ENCODE measurements around the gene NEDD4L.

The NEDD4L gene

DNA sequence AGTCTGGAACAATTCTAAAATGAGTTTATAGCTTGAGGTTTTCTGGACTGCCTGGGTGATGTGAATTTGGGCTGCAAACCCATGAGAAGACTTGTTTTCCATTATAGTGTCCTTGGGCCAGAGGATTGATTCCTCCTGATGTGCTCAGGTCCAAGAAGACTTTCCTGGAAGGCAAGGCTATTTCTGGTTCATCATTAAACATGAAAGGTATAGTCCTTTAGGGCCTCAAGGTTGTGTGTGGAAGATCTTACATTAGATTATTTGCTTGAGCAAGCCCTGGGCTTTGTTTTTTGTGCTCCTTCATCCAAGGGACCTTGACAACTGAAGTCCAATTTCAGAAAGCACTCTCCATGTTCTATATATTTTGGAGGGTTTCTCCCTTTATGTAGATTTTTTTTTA is 26.8 kb upstream of the NEDD4L start:
- peaks cover 12% of the 10 kb centered on the region for H3K9me3 ChIP-seq (ENCODE audit: insufficient read depth, low read length)
- H3K36me3 ChIP-seq (ENCODE audit: insufficient read depth, insufficient read length, low read length), result no peaks in the 10 kb centered on the region
- H3K4me3 ChIP-seq (ENCODE audit: insufficient read length, low read depth), result no peak overlapping the region
- H3K27me3 ChIP-seq (ENCODE audit: insufficient read depth, insufficient read length), result no peaks in the 10 kb centered on the region
- TF ChIP-seq ZNF274 (IDR thresholded peaks at IDR 0.05; ENCODE audit: low read depth, low read length), result no peak
- no peak for TF ChIP-seq SUZ12 (IDR thresholded peaks at IDR 0.05; ENCODE audit: extremely low read depth, insufficient read depth, insufficient read length)
- no peak for TF ChIP-seq YY1 (IDR thresholded peaks at IDR 0.05; ENCODE audit: insufficient read depth, insufficient read length)
- no peak overlapping the region for H3K9ac ChIP-seq (ENCODE audit: insufficient read length, low read depth)
- peaks cover 2% of the 10 kb centered on the region for H3K4me1 ChIP-seq (ENCODE audit: insufficient read depth, insufficient read length)
- DNase-seq (ENCODE audit: low read depth, low spot score), result no peak

DNA sequence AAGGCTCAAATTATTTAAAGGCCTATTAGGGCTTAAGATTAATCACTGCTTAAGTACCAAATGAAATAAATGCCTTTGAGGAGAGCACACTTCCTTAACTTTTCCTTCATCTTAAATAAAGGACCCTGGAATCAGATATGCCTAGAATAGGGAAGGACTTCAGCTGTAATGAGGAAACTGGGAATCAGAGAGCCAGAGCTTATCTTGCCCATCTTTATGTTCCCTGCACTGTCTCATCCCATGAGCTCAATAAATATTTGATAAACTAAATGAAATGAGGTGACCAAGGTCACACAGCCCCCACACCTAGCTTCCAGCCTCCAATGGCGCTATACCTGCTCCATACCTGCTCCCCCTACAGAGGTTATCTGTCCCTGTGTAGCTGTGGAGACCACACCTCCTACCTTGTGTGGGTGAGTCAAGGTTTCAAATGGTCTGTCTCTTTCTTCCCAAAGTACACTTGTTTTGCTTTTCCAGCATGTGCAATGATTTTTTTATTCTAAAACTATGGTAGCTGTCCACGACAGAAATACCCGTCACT is 23.4 kb upstream of the NEDD4L start:
- H3K4me1 ChIP-seq (ENCODE audit: insufficient read depth, insufficient read length), result no peaks in the 10 kb centered on the region
- H3K4me3 ChIP-seq (ENCODE audit: insufficient read length, low read depth), result no peak overlapping the region
- H3K27me3 ChIP-seq (ENCODE audit: insufficient read depth, insufficient read length), result no peaks in the 10 kb centered on the region
- H3K9me3 ChIP-seq (ENCODE audit: insufficient read depth, low read length), result peaks cover 11% of the 10 kb centered on the region
- H3K36me3 ChIP-seq (ENCODE audit: insufficient read depth, insufficient read length, low read length), result no peaks in the 10 kb centered on the region
- TF ChIP-seq SUZ12 (IDR thresholded peaks at IDR 0.05; ENCODE audit: extremely low read depth, insufficient read depth, insufficient read length) (no peak), ZNF274 (IDR thresholded peaks at IDR 0.05; ENCODE audit: low read depth, low read length) (no peak), YY1 (IDR thresholded peaks at IDR 0.05; ENCODE audit: insufficient read depth, insufficient read length) (no peak)
- DNase-seq (ENCODE audit: low read depth, low spot score), result no peak
- H3K9ac ChIP-seq (ENCODE audit: insufficient read length, low read depth), result no peak overlapping the region

DNA sequence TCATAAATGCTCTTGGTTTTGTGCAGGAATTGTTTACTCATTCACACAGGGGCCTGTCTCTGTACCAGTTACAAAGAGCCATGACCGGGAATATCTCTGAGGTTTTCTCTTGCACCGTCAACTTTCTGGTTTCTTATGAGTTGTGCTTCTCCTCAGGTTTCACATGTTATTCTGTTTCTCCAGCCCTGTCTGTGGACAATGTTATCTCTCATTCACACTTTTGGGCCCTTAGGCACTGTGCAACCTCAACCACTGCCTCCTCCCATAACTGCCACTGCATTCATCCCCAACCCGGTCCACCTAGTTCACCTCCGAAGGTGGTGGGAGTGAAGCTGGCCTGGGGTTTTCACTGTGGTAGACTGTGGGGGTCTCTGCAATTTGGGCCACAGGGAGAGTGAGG is 22.5 kb upstream of the NEDD4L start:
- Histone ChIP-seq H3K4me3 (ENCODE audit: insufficient read length, low read depth) (no peak overlapping the region), H3K36me3 (ENCODE audit: insufficient read depth, insufficient read length, low read length) (no peaks in the 10 kb centered on the region), H3K27me3 (ENCODE audit: insufficient read depth, insufficient read length) (no peaks in the 10 kb centered on the region), H3K9ac (ENCODE audit: insufficient read length, low read depth) (no peak overlapping the region), H3K4me1 (ENCODE audit: insufficient read depth, insufficient read length) (no peaks in the 10 kb centered on the region), H3K9me3 (ENCODE audit: insufficient read depth, low read length) (peaks cover 3% of the 10 kb centered on the region; the same call in 1 of the 2 replicates)
- no peak for TF ChIP-seq YY1 (IDR thresholded peaks at IDR 0.05; ENCODE audit: insufficient read depth, insufficient read length)
- no peak for TF ChIP-seq SUZ12 (IDR thresholded peaks at IDR 0.05; ENCODE audit: extremely low read depth, insufficient read depth, insufficient read length)
- no peak for TF ChIP-seq ZNF274 (IDR thresholded peaks at IDR 0.05; ENCODE audit: low read depth, low read length)
- DNase-seq (ENCODE audit: low read depth, low spot score), result no peak

DNA sequence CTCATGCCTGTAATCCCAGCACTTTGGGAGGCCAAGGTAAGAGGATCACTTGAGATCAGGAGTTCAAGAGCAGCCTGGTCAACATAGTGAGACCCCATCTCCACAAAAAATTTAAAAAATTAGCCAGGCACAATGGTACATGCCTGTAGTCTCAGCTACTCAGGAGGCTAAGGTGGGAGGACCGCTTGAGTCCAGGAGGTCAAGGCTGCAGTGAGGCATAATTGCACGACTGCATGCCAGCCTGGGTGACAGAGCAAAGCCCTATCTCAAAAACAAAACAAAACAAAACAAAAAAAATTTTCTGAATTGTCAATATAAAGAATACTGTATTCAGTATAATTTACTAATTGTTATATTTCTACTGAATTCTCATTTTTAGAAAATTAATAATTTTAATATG is 20.9 kb upstream of the NEDD4L start:
- no peak overlapping the region for H3K9ac ChIP-seq (ENCODE audit: insufficient read length, low read depth)
- H3K27me3 ChIP-seq (ENCODE audit: insufficient read depth, insufficient read length), result no peaks in the 10 kb centered on the region
- H3K4me3 ChIP-seq (ENCODE audit: insufficient read length, low read depth), result no peak overlapping the region
- H3K4me1 ChIP-seq (ENCODE audit: insufficient read depth, insufficient read length), result no peaks in the 10 kb centered on the region
- no peaks in the 10 kb centered on the region for H3K36me3 ChIP-seq (ENCODE audit: insufficient read depth, insufficient read length, low read length)
- no peak for DNase-seq (ENCODE audit: low read depth, low spot score)
- no peaks in the 10 kb centered on the region for H3K9me3 ChIP-seq (ENCODE audit: insufficient read depth, low read length)
- no peak for TF ChIP-seq SUZ12 (IDR thresholded peaks at IDR 0.05; ENCODE audit: extremely low read depth, insufficient read depth, insufficient read length)
- TF ChIP-seq ZNF274 (IDR thresholded peaks at IDR 0.05; ENCODE audit: low read depth, low read length), result no peak
- TF ChIP-seq YY1 (IDR thresholded peaks at IDR 0.05; ENCODE audit: insufficient read depth, insufficient read length), result no peak

DNA sequence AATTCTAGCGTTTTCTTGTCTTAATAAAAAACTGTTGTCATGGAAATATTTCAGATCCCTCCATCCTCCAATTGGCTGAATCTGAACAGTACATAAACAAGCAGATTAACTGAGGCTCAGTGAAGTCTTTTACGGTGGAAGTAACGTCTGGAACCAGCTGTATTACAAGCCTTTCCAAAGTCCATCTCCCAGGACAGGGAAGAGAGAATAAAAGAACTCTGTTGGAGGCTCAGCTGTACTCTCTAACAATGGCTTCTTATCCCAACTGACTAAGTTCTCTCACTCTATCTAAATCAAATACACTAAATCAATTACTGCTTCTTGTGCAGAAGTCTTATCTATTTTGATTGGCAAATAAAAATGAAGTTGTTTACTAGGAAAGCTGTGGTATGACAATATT is 19.9 kb upstream of the NEDD4L start:
- Histone ChIP-seq H3K4me1 (ENCODE audit: insufficient read depth, insufficient read length) (no peaks in the 10 kb centered on the region), H3K9me3 (ENCODE audit: insufficient read depth, low read length) (no peaks in the 10 kb centered on the region), H3K27me3 (ENCODE audit: insufficient read depth, insufficient read length) (no peaks in the 10 kb centered on the region), H3K36me3 (ENCODE audit: insufficient read depth, insufficient read length, low read length) (no peaks in the 10 kb centered on the region), H3K9ac (ENCODE audit: insufficient read length, low read depth) (no peak overlapping the region), H3K4me3 (ENCODE audit: insufficient read length, low read depth) (no peak overlapping the region)
- TF ChIP-seq SUZ12 (IDR thresholded peaks at IDR 0.05; ENCODE audit: extremely low read depth, insufficient read depth, insufficient read length) (no peak), YY1 (IDR thresholded peaks at IDR 0.05; ENCODE audit: insufficient read depth, insufficient read length) (no peak), ZNF274 (IDR thresholded peaks at IDR 0.05; ENCODE audit: low read depth, low read length) (no peak)
- DNase-seq (ENCODE audit: low read depth, low spot score), result no peak

DNA sequence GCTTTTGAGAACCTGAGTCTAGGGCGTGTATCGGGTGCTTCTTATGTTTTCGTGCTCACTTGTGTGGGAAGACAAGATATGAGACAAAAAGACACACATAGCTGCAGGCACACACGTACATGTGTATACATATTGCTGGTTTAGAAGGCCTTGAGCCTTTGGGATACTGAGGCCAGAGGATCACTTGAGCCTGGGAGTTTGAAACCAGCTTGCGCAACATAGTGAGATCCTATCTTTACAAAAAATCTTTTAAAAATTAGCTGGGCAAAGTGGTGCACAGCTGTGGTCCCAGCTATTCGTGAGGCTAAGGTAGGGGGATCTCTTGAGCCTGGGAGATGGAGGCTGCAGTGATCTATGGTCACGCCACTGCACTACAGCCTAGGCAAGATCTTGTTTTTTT is 18.8 kb upstream of the NEDD4L start:
- no peaks in the 10 kb centered on the region for H3K27me3 ChIP-seq (ENCODE audit: insufficient read depth, insufficient read length)
- H3K4me3 ChIP-seq (ENCODE audit: insufficient read length, low read depth), result no peak overlapping the region
- no peaks in the 10 kb centered on the region for H3K4me1 ChIP-seq (ENCODE audit: insufficient read depth, insufficient read length)
- H3K9me3 ChIP-seq (ENCODE audit: insufficient read depth, low read length), result no peaks in the 10 kb centered on the region
- H3K36me3 ChIP-seq (ENCODE audit: insufficient read depth, insufficient read length, low read length), result no peaks in the 10 kb centered on the region
- H3K9ac ChIP-seq (ENCODE audit: insufficient read length, low read depth), result no peak overlapping the region
- TF ChIP-seq SUZ12 (IDR thresholded peaks at IDR 0.05; ENCODE audit: extremely low read depth, insufficient read depth, insufficient read length), result no peak
- DNase-seq (ENCODE audit: low read depth, low spot score), result no peak

DNA sequence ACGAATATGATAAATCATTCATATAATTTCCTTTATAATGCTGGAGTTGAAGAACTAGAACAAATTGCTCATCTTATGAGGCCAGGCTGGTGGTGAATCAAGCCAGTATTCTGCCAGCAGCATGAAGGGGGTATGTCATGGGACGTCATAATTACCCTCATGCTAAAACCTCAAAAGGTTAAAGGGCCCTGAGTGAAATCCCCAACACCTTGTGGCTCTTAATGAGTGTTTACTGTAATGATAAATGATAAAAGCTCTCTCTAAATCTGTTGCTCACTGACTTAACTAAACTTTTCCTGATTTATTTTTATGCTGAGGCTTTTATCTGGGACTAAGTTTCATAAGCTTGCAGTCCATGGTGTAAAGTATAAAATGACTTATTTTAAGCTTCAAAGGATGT is 18.3 kb upstream of the NEDD4L start:
- H3K27me3 ChIP-seq (ENCODE audit: insufficient read depth, insufficient read length), result no peaks in the 10 kb centered on the region
- no peak for DNase-seq (ENCODE audit: low read depth, low spot score)
- H3K4me1 ChIP-seq (ENCODE audit: insufficient read depth, insufficient read length), result no peaks in the 10 kb centered on the region
- no peaks in the 10 kb centered on the region for H3K36me3 ChIP-seq (ENCODE audit: insufficient read depth, insufficient read length, low read length)
- no peak overlapping the region for H3K9ac ChIP-seq (ENCODE audit: insufficient read length, low read depth)
- no peak for TF ChIP-seq YY1 (IDR thresholded peaks at IDR 0.05; ENCODE audit: insufficient read depth, insufficient read length)
- TF ChIP-seq ZNF274 (IDR thresholded peaks at IDR 0.05; ENCODE audit: low read depth, low read length), result no peak
- no peak for TF ChIP-seq SUZ12 (IDR thresholded peaks at IDR 0.05; ENCODE audit: extremely low read depth, insufficient read depth, insufficient read length)
- no peak overlapping the region for H3K4me3 ChIP-seq (ENCODE audit: insufficient read length, low read depth)
- no peaks in the 10 kb centered on the region for H3K9me3 ChIP-seq (ENCODE audit: insufficient read depth, low read length)

DNA sequence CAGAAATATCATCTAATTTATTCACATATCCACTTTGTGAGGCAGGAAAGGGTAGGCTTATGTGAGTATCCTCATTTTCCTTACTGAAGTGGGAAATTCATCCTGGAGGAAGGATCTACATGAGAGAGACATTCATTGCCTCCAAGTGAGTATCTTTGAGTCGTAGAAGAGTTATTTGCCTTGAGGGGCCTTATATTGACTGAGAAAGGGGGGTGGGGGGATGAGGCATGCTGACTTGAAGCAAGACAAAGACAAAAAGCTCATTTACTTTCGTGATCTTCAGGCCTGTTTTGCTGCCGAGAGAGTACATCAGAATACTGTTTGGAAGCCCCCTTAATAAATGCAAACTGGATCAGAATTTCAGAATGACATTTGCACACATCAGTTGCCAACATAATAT is 17.6 kb upstream of the NEDD4L start:
- H3K36me3 ChIP-seq (ENCODE audit: insufficient read depth, insufficient read length, low read length), result no peaks in the 10 kb centered on the region
- no peak overlapping the region for H3K4me3 ChIP-seq (ENCODE audit: insufficient read length, low read depth)
- DNase-seq (ENCODE audit: low read depth, low spot score), result no peak
- no peaks in the 10 kb centered on the region for H3K9me3 ChIP-seq (ENCODE audit: insufficient read depth, low read length)
- no peaks in the 10 kb centered on the region for H3K27me3 ChIP-seq (ENCODE audit: insufficient read depth, insufficient read length)
- no peak for TF ChIP-seq YY1 (IDR thresholded peaks at IDR 0.05; ENCODE audit: insufficient read depth, insufficient read length)
- TF ChIP-seq ZNF274 (IDR thresholded peaks at IDR 0.05; ENCODE audit: low read depth, low read length), result no peak
- no peak for TF ChIP-seq SUZ12 (IDR thresholded peaks at IDR 0.05; ENCODE audit: extremely low read depth, insufficient read depth, insufficient read length)
- H3K4me1 ChIP-seq (ENCODE audit: insufficient read depth, insufficient read length), result no peaks in the 10 kb centered on the region
- H3K9ac ChIP-seq (ENCODE audit: insufficient read length, low read depth), result no peak overlapping the region

Measured in NT2/D1 (cell line).